T-helper 2 cell treated with Interferon-gamma antibody and Interleukin-4, amounts not matched to agents 5 μg/mL and 100 μg/mL, for 36 hours (primary cell): ENCODE results near the gene TSR3.

Source experiments
- DNase-seq: peaks from one replicate; pipeline ENCODE4 v3.0.0; 2021; ENCODE audit warnings: low spot score
- H3K27ac Mint-ChIP-seq: one replicate; pipeline ENCODE4 v1.8.0; 2021; ENCODE audit warnings: mild to moderate bottlenecking, mixed read lengths
- H3K27me3 Mint-ChIP-seq: one replicate; pipeline ENCODE4 v1.8.0; 2021; ENCODE audit warnings: low read depth, mixed read lengths
- H3K36me3 Mint-ChIP-seq: one replicate; pipeline ENCODE4 v1.8.0; 2021; ENCODE audit warnings: low read depth, mixed read lengths
- H3K4me1 Mint-ChIP-seq: one replicate; pipeline ENCODE4 v1.8.0; 2021; ENCODE audit warnings: low read depth, mixed read lengths
- H3K4me3 Mint-ChIP-seq: one replicate; pipeline ENCODE4 v1.8.0; 2022; ENCODE audit warnings: mild to moderate bottlenecking, moderate library complexity, mixed read lengths
- H3K9me3 Mint-ChIP-seq: one replicate; pipeline ENCODE4 v1.8.0; 2021; ENCODE audit warnings: mixed read lengths

Gene TSR3

DNA sequence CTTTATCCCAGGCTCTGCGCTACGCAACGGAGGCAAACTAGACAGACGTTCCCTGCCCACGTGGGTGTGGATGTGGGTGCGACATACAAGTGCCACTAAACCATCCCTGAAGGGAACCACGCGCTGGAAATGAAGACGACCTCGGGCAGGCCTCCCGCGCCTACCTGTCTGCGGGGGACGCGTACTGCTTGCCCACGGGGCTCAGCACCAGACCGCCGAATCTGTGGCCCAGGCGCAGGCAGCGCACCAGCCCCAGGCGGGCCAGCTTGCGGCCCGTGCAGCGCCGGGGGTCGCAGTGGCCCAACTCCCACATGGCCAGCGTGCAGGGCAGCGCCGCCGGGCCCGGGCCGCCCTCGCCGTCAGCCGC, 480 bp downstream of the TSR3 start:
- Mint-ChIP-seq H3K36me3 (no peaks in the 10 kb centered on the region), H3K27ac (peak overlapping the region; percentile 75), H3K4me1 (peaks cover 23% of the 10 kb centered on the region), H3K27me3 (no peaks in the 10 kb centered on the region), H3K9me3 (no peaks in the 10 kb centered on the region), H3K4me3 (peak overlapping the region; percentile 80)
- no peak for DNase-seq

DNA sequence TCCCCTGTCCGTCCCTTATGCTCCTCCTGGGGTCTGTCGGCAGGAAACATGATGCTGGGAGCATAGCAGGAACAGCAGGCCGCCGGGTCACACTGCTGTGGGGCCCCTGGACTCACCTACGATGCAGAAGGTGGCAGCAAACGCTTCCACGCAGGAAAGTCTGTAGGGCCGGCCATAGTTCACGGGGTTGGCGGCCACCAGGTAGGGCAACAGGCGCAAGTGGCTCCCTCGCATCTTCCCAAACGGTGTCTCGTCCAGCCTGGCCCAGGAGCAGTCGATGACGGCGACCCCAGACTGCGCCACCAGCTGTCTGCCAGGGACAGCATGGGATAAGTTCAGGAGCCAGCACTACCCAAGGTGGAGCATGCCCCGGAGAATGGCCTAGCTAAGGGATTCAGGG, 987 bp downstream of the TSR3 start:
- peaks cover 23% of the 10 kb centered on the region for H3K4me1 Mint-ChIP-seq
- H3K4me3 Mint-ChIP-seq, result peak overlapping the region; percentile 80
- peak overlapping the region; percentile 75 for H3K27ac Mint-ChIP-seq
- no peaks in the 10 kb centered on the region for H3K36me3 Mint-ChIP-seq
- no peaks in the 10 kb centered on the region for H3K9me3 Mint-ChIP-seq
- no peaks in the 10 kb centered on the region for H3K27me3 Mint-ChIP-seq
- no peak for DNase-seq

DNA sequence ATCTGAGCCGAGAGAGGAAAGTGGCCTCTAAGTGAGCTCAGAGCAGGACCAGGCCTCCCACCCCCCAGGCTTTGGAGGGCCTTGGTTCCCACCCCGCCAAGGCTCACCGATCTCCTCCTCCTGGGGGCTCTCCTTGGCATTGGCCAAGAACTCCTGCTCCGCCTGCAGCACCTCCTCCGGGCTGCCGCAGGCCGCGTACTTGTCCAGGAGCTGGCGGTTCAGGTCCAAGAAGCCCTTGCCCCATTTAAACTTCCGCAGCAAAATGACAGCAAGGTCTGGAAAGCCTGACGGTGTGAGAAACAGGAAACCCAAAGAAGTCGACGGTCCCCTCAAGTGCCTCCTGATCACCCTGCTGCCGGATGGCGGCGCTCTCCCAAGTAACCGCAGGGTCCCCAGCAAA, 1.7 kb downstream of the TSR3 start:
- Mint-ChIP-seq H3K9me3 (no peaks in the 10 kb centered on the region), H3K27ac (no peak overlapping the region), H3K27me3 (no peaks in the 10 kb centered on the region), H3K4me1 (peaks cover 19% of the 10 kb centered on the region), H3K36me3 (no peaks in the 10 kb centered on the region), H3K4me3 (peak overlapping the region; percentile 80)
- DNase-seq, result no peak

DNA sequence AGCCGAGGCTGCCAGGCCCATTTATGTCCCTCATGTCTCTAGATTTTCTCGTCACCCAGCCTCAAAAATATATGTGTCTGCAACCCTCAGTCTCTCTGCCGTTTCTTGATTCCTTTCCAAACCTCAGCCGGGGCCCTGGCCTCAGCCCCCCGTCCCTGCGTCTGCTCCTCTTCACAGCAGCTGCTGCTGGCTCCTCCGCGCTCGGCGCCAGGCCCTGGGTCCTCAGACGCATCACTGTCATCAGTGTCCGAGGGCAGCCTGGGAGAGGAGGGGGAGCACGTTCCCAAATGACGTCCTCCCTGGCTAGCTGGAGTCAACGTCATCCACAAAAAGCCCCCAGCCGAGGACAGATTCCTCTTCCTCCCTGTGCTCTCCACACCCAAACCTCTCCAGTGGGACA, 2.3 kb downstream of the TSR3 start:
- no peak overlapping the region for H3K27ac Mint-ChIP-seq
- peaks cover 17% of the 10 kb centered on the region for H3K4me1 Mint-ChIP-seq
- H3K4me3 Mint-ChIP-seq, result no peak overlapping the region
- no peaks in the 10 kb centered on the region for H3K27me3 Mint-ChIP-seq
- no peaks in the 10 kb centered on the region for H3K36me3 Mint-ChIP-seq
- DNase-seq, result no peak
- H3K9me3 Mint-ChIP-seq, result no peaks in the 10 kb centered on the region

DNA sequence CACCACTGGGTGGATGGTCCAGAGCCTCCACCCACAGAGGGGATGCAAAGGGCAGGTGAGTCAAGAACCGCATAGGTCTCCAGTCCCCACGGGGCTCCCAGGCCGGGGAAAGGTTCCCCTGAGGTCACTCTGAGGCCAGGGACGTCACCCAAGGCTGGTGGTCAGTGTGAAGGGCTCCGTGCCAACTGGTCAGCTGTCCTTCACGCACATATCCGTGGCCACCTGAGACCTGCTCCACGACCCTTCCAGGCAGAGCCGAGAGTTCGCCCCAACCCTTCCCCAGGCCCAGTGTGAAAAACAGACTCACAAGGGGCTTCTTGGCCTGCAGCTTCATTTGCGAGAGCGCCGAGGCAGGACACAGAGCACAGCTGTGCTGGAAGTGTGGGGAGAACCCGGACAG, 2.8 kb downstream of the TSR3 start:
- H3K4me3 Mint-ChIP-seq, result no peak overlapping the region
- H3K27me3 Mint-ChIP-seq, result no peaks in the 10 kb centered on the region
- no peaks in the 10 kb centered on the region for H3K9me3 Mint-ChIP-seq
- H3K36me3 Mint-ChIP-seq, result no peaks in the 10 kb centered on the region
- DNase-seq, result no peak
- H3K27ac Mint-ChIP-seq, result no peak overlapping the region
- H3K4me1 Mint-ChIP-seq, result peaks cover 17% of the 10 kb centered on the region

DNA sequence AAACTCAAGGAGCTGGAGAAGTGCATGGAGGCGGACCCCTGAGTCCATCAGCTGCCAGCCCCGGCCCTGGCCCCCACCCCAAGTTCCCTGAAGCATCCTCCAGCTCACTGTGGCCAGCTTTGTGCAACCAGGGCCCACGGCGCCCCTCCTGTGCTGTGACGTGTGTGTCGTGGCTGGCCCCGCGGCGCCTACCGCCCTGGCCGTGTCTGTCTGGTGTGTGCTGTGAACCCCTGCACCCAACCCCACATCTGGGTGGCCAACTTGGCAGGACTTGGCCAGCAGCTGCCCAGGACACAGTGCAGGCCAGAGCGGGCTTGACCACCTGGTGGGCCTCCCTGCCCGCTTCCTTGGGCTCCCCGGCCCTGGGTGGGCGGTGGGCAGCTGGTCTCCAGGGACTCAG, 3.2 kb downstream of the TSR3 start:
- no peaks in the 10 kb centered on the region for H3K36me3 Mint-ChIP-seq
- no peak overlapping the region for H3K27ac Mint-ChIP-seq

DNA sequence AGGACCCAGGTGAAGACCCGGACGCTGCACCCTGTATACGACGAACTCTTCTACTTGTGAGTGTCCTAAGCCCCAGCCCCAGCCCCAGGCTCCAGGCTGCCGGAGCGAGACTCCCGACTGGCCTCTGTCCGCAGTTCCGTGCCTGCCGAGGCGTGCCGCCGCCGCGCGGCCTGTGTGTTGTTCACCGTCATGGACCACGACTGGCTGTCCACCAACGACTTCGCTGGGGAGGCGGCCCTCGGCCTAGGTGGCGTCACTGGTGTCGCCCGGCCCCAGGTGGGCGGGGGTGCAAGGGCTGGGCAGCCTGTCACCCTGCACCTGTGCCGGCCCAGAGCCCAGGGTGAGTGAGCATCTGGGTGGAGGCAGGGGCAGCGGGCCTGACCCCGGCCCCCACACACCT, 3.7 kb downstream of the TSR3 start:
- no peaks in the 10 kb centered on the region for H3K36me3 Mint-ChIP-seq
- H3K4me1 Mint-ChIP-seq, result peaks cover 20% of the 10 kb centered on the region
- no peak for DNase-seq
- no peak overlapping the region for H3K4me3 Mint-ChIP-seq
- no peaks in the 10 kb centered on the region for H3K27me3 Mint-ChIP-seq
- H3K9me3 Mint-ChIP-seq, result no peaks in the 10 kb centered on the region
- H3K27ac Mint-ChIP-seq, result no peak overlapping the region

More for the DNA sequence above, 3.2 kb downstream of the TSR3 start:
- peaks cover 18% of the 10 kb centered on the region for H3K4me1 Mint-ChIP-seq
- no peak for DNase-seq
- H3K4me3 Mint-ChIP-seq, result no peak overlapping the region
- H3K27me3 Mint-ChIP-seq, result no peaks in the 10 kb centered on the region
- no peaks in the 10 kb centered on the region for H3K9me3 Mint-ChIP-seq

DNA sequence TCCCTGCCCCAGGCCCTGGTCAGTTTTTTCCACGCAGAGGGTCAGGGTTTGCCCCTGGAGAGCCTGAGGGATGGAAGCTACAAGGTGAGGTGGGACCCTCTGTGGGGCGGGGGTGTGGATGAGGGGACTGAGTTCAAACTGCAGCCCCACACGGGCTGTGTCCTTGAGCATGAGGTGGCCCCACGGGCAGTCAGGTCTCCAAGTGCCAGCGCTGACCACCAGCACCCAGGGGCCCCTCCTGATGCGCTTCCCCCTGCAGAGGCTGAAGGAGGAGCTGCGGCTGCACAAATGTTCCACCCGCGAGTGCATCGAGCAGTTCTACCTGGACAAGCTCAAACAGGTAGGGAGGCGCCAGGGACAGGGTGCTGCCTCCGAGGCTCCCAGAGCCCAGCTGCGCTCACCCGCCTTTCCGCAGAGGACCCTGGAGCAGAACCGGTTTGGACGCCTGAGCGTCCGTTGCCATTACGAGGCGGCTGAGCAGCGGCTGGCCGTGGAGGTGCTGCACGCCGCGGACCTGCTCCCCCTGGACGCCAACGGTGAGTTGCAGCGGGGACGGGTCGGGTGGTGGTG, 4.3 kb downstream of the TSR3 start:
- Mint-ChIP-seq H3K27ac (no peak overlapping the region), H3K27me3 (no peaks in the 10 kb centered on the region), H3K9me3 (no peaks in the 10 kb centered on the region), H3K4me1 (peaks cover 19% of the 10 kb centered on the region), H3K36me3 (no peaks in the 10 kb centered on the region), H3K4me3 (no peak overlapping the region)
- DNase-seq, result no peak

DNA sequence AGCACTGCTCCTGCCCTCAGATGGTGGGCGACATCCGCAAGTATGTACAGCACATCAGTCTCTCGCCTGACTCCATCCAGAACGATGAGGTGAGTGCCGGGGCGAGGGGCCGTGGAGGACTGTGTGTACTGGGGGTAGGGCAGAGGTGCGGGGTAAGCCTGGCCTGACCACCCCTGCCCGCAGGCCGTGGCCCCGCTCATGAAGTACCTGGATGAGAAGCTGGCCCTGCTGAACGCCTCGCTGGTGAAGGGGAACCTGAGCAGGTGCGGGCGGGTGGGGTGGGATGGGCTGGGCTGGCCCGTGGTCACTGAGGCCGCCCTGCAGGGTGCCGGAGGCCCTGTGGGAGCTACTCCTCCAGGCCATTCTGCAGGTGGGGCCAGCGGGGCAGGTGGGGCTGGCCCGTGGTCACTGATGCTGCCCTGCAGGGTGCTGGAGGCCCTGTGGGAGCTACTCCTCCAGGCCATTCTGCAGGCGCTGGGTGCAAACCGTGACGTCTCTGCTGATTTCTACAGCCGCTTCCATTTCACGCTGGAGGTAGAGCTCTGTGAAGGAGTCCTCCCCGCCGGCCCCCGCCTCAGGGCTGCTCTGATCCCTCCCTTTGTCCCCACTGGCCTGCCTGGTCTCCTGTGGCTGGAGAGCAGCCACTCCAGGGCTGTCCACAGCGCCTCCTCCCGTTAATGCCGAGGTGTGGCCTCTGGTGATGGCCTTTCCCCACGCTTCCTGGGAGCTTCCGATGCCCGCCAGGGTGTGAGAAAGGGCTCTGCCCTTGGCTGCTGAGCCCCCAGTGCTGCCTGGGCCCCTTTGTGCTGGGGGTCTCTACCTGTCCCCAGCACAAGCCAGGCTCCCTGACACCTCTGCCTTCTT, 5.0 kb downstream of the TSR3 start:
- Mint-ChIP-seq H3K36me3 (no peaks in the 10 kb centered on the region), H3K27ac (no peak overlapping the region), H3K4me1 (peaks cover 17% of the 10 kb centered on the region), H3K9me3 (no peaks in the 10 kb centered on the region), H3K4me3 (no peak overlapping the region), H3K27me3 (no peaks in the 10 kb centered on the region)
- DNase-seq, result no peak

DNA sequence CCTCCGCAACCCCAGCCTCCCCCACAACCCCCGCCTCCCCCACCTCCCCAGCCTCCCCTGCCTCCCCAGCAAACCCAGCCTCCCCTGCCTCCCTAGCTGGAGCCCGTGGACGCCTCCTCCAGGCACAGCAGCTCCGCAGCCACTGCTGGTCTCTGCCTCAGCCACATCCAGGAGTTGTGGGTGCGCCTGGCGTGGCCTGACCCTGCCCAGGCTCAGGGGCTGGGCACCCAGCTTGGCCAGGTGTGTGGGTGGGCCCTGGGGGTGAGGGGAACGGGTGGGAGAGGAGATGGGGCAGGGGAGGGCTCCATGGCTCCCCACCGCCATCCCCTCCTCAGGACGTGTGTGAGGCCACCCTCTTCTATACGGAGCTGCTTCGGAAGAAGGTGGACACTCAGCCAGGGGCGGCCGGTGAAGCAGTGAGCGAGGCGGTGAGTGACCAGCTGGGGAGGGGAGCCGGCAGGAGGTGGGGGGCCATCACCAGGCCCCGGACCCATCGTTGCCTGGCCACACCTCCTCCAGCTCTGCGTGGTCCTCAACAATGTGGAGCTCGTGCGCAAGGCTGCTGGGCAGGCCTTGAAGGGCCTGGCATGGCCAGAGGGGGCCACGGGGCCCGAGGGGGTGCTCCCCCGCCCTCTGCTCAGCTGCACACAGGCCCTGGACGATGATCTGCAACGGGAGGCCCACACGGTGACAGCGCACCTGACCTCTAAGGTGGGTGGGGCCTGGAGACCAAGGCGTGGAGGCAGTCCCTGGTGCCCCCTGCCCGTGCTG, 5.8 kb downstream of the TSR3 start:
- peaks cover 17% of the 10 kb centered on the region for H3K4me1 Mint-ChIP-seq
- no peak overlapping the region for H3K27ac Mint-ChIP-seq
- H3K36me3 Mint-ChIP-seq, result no peaks in the 10 kb centered on the region
- no peak for DNase-seq
- H3K9me3 Mint-ChIP-seq, result no peaks in the 10 kb centered on the region
- no peaks in the 10 kb centered on the region for H3K27me3 Mint-ChIP-seq
- no peak overlapping the region for H3K4me3 Mint-ChIP-seq

DNA sequence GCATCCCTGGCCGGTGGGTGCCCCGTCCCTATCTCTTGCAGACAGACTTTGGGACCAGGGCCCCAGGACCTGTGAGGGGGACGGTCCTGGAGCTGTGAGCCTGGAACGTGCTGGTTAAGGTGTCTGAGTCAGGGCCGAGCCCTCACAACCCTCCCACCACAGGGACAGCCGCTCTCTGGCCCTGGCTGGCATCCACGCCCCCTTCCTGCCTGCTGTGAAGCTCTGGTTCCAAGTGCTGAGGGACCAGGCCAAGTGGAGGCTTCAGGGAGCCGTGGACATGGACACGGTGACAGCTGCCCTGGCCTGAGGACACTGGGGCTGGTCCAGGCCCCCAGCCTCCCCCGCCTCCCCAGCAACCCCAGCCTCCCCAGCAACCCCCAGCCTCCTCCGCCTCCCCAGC, 6.6 kb downstream of the TSR3 start:
- H3K4me1 Mint-ChIP-seq, result peaks cover 11% of the 10 kb centered on the region
- no peak overlapping the region for H3K4me3 Mint-ChIP-seq

DNA sequence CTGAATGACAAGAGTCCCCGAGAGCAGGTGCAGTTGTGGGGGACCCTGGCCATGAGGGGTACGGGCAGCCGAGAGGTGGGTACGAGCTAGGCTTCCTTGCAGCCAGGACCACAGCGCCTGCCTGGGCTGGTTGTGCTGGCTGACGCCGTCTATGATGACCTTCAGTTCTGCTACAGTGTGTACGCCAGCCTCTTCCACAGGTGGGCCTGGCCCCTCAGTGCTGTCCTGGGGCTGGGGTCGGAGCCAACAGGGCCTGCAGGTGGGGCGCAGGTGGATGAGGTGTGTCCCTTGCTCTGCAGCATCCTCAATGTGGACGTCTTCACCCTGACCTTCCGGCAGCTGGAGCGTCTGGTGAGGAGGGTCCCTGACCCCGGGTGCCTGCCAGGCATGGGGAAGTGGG, 7.2 kb downstream of the TSR3 start:
- H3K9me3 Mint-ChIP-seq, result no peaks in the 10 kb centered on the region
- H3K27me3 Mint-ChIP-seq, result no peaks in the 10 kb centered on the region
- DNase-seq, result no peak
- no peak overlapping the region for H3K27ac Mint-ChIP-seq
- H3K36me3 Mint-ChIP-seq, result no peaks in the 10 kb centered on the region
- H3K4me3 Mint-ChIP-seq, result no peak overlapping the region
- H3K4me1 Mint-ChIP-seq, result peaks cover 9% of the 10 kb centered on the region

More for the DNA sequence above, 6.6 kb downstream of the TSR3 start:
- no peak overlapping the region for H3K27ac Mint-ChIP-seq
- H3K27me3 Mint-ChIP-seq, result no peaks in the 10 kb centered on the region
- H3K9me3 Mint-ChIP-seq, result no peaks in the 10 kb centered on the region
- no peak for DNase-seq
- no peaks in the 10 kb centered on the region for H3K36me3 Mint-ChIP-seq

DNA sequence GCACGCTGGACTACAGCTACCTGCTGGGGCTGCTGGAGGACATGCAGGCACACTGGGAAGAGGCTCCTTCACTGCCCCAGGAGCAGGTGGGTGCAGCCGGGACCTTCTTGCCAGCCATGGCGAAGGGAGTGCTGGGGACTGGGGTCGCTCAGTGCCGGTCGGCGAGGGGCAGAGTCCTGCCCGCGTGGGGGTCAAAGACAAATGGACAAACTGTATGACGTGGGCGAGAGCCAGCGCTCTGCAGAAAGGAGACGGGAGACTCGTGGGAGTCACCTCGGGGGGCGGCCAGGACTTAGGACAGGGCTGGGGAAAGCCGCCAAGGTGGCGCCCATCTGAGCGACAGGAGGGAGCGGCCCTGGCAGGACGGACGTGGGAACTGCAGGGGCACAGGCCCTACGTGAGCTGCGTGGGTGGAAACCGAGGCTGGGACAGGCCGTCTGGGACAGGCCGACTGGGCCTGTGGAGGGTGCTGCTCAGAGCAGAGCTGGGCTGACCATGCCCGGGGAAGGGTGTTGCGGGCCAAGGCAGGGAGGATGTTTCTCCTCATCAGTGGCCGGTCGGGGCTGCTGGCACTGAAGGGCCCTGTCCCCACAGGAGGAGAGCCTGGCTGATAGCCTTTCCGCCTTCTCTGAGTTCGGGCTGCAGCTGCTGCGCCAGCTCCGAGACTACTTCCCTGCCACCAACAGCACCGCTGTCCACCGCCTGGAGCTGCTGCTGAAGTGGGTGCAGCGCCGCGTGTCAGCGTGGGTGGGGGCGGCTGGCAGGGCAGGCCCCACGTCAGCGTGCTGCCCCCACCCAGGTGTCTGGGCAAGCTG, 8.0 kb downstream of the TSR3 start:
- no peak for DNase-seq
- H3K4me1 Mint-ChIP-seq, result peaks cover 9% of the 10 kb centered on the region
- no peaks in the 10 kb centered on the region for H3K36me3 Mint-ChIP-seq
- H3K27me3 Mint-ChIP-seq, result no peaks in the 10 kb centered on the region
- H3K4me3 Mint-ChIP-seq, result peak overlapping the region; percentile 76
- no peaks in the 10 kb centered on the region for H3K9me3 Mint-ChIP-seq
- H3K27ac Mint-ChIP-seq, result peak overlapping the region; percentile 53
